CD4-positive, alpha-beta T cell treated with Interleukin-6 for 4 hours (primary cell): ENCODE data around the gene POLD2.

Experiments
- DNase-seq: peaks from one replicate; pipeline ENCODE4 v3.0.0-alpha.2; 2020; ENCODE audit warnings: mixed read lengths

POLD2 gene

DNA sequence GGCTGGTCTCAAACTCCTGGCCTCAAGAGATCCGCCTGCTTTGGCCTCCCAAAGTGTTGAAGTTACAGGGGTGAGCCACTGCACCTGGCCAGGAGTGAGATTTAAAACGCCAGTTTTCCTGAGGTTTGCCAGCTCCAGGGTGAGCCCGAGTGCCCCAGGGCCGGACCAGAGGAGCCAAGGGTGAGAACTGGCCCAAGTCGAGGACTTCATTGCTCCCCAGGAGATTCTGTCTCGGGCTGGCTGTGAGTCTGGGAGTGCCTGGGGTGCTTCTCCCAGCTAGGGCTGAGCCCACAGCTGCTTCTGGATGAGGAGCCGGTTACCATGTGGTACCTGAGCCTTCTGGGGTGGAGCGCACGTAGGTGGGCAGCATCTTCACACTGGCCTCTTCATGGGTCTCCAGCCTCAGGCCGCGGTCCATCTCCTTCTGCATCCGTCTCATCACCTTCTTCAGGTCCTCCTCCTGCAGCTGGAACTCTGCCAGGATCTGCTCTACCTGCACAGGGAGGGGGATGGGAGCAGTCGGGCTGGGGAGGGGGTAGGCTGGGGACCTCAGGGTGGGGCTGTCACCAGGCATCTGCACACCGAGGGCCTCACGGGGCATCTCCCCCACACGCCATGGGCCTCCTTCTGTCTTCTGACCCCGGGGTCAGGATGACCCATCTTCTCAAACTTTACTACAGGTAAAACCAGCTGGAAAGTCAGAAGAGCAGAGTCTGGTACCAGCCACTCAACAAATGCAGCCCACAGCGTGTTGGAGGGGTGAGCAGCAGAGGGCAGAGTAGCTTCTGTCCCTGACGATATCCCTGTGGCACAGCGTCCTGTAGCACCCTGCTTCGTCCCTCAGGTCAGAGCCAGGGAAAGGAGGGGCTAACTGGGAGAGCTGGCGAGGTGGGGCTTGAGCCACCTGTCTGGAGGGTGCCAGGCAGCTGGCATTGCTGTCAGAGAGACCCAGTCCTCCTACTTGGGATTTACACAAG lies 29.9 kb upstream of the POLD2 start:
- no peak for DNase-seq

DNA sequence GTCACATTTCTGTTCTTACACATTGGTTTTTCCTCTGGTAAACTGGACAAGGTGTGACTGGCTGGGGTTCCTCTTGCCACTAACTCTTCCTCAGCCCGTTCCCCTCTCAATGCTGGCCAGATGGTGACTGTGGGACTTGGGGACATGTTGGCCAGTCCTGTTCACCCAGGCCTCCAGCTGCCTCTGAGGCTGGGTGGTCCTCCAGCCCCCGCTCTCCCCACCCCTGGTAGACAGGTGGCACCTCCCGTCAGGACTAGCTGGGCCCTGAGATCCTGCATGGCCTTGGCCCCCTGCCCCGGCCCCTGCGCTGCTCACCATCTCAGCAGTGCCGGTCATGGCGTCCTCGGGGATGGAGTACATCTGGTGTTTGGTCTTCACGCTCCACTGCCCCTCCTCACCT lies 28.6 kb upstream of the POLD2 start:
- DNase-seq = no peak

DNA sequence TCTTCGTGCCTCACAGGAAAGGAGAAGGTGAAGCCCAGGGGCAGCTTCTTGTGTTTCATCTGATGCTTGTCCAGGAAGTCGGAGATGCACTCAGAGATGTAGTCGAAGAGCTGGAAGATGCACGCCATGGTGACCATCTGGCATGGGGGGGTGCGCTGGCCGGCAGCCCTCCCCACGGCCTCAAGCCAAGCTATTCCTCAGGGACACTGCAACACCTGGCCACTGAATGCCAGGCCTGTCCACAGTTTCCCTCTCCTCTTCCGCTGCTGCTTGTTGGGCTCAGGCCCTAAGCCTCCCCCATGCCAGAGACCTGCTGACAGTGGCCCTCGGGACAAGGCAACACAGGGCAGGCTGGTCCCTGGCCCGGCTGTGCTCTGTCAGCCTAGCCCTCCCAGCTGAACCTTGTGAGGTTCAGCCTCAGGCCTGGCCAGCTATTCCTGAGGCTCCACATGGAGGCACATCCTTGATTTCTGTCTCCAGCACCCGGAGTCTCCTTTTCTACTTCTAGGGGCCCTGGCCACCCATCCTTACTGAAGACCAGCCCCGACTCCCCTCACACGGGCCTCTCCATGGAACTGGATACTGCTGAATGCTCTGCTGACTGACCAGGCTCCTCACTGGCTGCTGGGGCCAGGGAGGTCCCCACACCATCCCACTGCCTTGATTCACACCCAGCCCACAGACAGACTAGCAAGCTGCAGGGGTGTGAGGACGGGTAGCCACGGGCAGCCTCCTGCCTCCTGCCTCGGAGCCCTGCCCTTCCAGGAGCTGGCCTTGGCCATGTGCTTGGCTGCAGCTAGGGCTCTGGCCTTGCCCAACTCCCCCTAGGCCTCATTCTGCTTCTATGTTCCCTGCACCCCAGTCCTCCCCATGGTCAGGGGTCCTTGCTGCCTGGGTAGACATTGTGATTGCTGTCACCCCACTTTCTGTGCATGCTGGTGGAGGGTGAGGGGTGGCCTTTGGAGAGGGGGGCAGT lies 27.9 kb upstream of the POLD2 start:
- DNase-seq = no peak

DNA sequence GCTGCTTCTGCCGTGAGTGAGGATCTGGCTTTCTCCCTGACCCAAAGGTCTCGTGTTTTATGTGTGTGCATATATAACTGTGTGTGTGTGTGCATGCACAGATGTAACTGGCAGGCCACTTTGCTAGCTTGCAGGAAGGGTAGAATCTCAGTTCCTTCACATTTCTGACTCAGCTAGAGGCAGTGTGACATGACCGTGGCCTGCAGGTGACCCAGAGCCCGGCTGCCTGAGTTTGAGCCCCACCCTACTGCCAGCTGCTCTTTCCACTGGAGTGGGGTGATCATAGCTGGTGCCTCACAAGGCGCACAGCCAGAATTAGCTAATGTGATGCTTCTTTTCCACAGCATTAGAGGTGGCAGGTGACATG lies 27.1 kb upstream of the POLD2 start:
- DNase-seq = no peak

DNA sequence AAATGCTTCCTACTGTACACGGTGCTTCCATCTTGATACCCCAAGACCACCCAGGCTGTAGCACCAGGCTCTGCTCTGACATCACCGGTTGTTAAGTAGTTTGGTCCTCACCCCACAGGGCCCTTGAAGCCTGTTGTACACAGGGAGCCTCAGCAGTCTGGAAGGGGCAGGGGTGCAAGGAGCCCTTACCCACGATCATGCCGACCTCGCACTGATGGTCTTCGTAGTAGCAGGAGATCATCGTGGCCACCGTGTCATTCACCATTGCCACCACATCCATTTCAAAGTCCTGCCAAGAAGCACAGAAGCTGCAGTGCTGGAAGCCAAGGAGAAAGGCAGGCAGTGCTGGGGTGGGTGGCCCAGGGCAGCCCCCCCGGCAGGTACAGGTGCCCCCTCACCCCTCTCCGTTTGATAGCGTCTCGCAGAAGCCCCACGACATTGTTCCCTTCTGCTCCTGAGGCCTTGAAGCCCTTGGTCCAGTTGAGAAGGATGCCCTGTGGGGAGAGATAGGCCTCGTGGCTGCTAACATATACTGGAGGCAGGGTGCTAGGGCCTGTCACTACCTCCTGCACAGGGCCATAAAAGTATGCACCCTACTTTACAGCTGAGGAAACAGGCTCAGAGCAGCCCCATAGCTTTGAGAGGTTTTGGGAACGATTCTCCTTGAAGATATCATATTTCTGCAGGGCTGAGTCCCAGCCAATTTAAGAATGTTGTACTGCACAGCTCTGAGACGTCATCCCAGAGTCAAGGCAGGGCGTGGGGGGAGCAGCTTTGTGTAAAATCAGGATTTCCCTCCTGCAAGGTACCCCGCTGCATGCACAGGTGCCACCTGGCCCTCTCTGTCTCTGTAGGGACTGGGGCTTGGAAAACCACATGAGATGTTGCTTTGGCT lies 26.5 kb upstream of the POLD2 start:
- no peak for DNase-seq

DNA sequence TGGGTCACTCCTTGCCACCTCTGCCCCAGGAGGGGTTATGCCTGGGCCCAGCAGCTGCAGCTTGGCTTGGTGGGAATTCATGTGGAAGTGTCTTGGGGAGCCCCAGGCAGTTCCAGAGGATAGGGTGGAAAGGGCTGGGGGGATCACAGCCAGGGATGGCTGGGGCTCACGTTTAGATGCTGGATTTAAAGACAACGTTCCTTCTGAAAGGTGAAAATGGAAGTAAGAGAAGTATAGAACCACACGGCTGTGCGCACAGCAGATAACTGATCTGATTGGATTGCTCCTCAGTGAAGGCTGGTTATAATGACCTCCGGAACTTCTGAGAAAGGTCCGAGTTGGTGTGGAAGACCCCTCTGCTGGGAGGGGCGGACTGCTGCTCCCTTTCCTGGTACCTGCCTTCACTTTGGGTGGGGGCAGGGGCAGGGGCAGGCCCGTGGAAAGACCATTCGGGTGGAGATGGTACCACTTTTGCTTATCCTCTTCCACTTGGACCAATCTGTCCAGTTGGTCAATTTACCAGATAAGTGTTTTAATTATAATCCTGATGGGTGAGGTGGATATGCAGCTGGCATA lies 25.7 kb upstream of the POLD2 start:
- DNase-seq = no peak

DNA sequence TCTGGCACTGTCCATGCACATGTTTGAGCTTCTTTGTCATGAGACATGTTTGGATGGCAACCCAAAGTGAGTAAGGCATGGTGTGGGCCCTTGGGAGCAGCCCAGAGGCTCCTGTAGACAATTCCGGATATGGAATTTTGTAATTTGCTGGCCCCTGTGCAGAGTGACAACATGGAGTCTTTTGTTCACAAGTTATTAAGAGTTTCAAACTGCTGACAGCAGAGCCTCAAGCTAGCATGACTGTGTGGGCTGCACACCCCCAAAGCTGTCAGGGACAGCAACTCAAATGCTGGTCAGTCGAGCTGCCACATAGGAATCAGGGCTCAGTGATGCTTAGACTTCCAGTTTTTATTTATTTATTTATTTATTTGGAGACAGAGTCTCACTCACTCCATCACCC lies 24.8 kb upstream of the POLD2 start:
- DNase-seq = no peak

DNA sequence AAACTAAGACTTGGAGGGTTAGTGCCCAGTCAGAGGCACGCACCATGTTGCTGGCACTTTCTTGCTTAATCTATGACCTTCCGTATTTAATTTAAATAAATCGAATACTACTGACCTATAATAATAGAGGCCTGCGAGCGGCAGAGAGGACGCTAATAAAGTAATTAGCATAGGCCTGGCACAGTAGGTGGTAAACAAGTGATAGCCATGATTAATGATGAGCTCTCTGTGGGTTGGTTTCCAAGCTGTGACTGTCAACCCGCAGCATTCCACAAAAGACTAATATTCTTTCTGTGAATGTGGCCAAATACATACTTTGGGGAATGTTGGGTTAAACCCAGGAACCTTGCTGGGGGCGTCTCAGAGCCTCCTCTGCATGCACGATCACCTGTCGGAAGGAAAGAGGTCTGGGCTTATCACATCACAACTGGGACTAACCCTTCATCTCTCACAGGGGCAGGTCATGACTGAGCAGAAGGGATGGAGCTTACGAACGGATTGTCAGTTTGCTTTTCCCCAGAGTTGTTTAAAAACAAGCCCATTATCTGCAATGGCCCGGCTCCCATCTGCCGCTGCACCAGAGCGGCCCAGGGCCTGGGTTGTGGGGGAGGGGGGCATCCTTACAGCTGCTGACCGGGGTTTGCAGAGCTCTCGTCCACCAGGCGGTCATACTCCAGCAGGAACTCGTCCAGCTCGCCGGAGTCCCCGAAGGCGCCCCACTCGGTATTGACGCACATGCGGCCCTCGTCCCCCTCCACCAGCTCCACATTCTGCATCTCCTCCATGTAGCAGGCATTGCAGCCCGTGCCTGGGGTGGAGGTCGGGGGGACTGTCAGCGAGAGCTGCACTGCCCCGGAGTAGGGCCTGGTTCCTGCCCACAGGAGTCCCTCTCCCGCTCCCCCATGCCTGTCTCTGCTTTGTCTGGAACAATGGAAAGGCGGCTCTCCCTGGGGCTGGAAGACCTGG lies 24.0 kb upstream of the POLD2 start:
- no peak for DNase-seq

DNA sequence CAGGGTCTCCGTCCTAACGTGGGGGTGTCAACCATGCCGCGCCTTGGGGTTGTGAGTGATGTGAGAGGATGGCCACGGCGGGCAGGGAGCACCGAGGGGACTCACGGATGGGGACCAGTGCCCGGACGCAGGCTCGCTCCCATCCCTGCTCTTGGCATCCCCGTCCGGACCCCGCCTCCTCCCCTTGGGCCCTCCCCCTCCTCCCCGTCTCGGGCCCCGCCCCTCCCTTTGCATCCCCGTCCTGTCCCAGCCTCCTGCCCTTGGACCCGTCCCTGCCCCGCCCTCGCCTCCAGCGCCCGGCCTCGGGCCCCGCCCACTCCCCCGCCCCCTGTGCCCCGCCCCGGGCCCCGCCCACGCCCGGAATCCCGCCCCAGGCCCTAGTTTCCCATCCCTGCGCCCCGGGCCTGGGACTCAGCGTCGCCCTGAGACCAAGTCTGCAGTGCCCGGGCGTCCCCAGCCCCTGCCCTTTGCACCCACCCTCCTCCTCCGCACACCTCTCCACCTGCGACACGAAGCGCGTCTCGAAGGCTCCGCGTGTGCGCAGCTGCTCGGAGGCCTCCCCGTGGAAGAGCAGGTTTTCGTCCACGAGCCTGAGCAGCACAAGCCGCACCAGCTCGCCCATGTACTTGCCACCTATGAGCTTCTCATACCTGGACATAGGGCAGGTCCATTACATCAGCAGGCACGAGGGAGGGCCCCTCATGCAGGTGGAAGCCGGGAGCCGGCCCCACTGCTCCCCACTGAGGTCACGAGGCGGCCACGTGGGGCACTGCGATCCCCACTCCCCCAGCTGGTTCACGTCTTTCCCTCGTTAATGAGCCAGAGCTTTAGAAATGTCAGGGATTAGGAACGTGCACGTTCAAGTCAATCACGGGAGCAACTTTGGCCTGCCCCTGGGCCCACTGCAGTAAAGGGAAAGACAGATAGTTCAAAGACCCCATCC lies 22.9 kb upstream of the POLD2 start:
- DNase-seq = peak; percentile 86

DNA sequence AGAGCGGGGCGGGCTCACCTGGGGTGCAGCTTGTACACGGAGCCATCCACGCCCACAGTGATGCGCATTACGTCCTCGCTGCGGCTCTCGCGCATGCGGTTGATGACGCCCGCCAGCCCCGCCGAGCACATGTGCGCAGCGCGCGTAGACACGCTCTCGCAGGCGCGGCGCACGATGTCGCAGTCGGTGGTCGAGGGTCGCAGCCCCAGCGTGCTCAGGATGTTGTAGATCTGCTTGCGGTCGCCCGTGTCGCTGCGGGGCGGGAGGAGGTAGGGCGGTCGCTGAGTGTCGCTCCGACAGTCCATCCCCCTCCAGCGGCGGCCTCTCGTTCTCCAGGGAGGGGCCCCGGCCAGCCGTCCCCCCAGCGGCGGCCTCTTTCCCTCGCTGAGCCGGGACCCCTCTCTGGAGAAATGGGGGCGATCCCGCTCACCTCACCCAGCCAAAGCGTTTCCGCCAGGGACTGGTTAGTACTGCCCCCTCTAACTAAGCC lies 22.2 kb upstream of the POLD2 start:
- DNase-seq = peak; percentile 73

DNA sequence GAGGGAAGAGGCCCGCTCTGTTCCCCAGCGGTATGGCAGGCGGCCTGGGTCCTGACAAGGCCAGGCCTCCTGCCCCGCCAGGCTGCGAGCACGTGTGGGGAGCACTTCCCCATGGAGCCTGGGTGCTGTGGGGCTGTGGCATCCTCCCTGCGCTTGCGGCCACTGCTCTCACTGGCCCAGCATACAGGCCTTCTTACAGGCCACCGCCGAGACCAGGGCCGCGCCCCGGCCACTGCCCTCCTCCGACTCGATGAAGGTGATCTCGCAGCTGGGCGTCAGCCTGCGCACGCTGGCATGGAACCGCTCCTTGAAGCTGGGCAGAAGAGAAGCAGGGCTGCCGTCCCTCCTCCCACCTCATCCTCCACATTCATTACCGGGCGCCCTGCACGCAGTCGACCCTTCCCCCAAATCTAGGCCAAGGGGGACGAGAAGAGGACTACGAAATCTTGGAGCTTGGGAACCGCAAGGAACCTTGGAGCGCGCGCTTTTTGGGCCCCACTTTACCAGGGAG lies 21.7 kb upstream of the POLD2 start:
- DNase-seq = no peak

DNA sequence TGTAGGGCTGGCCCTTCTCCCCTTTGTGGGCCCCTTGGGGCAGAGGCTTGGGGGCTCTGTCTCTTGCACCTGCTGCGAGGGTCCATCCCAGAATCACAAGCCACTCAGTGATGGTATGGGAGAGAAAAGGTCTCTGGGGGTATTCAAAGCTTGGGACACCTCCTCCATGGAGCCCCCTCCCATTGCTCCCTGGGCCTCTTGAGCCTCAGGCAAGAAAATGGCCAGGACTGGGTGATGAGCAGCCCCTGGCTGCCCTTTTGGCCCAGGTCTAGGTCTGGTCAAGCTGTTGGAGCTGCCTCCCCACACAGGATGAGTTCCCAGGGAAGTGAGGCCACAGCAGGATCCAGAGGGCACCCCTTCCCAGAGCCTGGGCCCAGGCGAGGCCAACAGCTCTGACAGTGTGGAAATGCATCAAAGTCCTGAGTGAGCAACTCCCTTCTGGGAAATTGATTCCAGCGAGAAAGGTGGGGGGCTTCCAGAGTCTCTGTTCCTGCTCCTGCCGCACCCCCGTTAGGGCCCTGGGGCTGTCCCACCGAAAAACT lies 21.1 kb upstream of the POLD2 start:
- no peak for DNase-seq

DNA sequence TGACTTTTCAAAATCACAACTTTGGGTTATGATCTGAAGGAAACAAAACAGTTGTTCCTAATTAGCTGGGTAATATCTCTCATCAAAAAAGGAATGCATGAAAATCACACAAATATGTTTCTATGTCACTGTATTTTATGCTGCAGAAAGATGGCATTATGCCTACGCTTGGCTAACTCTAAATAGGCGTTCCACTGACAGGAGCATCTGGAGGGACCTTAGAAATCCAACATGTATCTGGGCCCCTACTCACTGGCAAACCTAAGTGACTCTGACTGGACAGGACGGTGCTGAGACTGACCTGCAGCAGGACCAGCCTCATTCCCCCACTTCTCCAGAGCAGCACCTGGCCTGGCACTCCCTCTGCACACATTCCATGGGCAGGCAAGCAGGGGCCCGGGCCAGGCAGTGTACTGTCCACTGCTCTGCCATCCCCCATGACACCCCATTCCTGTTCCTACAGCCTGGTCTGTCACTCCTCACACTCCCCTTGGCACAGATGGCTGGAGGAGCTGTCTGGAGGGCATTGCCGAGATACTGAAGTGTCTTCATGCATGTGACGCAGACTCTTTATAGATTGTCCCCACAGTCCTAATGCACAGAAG lies 20.4 kb upstream of the POLD2 start:
- no peak for DNase-seq

DNA sequence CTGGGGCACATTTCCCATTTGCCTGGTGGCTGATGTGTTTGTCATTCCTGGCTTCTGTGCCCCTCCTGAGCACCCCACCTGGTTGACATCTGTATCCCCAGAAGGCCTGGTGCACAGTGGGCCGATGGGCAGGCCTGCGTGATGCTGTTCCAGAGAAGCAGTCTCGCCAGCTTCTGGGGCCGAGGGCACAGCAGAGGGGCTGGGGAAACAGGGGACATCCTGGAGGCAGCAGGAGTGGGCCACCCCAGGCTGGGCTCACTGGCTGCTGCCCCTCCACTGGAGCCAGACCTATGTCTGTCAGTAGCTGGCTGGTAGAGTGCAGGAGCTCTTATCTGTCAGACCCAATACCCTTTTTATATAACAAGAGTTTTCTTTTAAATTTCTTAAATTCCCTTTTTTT lies 18.7 kb upstream of the POLD2 start:
- DNase-seq = no peak

DNA sequence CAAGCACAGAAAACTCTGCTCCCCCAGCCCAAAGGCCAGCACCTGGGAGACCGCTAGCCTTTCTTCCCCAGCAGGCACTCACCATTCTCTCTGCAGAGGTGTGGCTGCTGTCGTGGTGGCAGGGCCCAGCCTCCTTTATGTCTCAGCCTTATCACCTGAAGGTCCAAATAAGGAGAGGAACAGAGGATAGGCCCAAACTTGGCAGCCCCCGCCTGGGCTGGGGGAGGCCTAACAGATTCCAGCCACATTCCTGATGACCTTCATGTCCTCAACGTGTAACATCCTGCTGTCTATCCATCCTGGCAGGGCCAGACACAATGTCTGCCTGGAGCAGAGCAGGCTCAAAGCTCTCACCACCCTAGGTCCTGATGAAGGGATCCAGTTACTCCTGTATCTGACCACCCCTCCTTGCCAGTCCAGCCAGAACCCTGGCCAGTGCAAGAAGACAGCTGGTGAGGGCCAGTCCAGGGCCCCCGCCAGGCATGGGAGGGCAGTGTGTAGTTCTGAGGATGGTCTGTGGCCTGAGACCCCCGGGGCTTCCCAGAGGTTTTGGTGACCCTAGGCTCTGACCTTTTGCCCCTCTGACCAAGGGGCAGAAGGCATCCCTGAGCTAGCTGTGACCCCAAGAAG lies 18.0 kb upstream of the POLD2 start, which contains the start of gene MYL7:
MYL7 (minus strand) TSS at position 112 of the 630 bp plus-strand sequence; CDS start at position 85, 27 bp downstream.
- DNase-seq = no peak

DNA sequence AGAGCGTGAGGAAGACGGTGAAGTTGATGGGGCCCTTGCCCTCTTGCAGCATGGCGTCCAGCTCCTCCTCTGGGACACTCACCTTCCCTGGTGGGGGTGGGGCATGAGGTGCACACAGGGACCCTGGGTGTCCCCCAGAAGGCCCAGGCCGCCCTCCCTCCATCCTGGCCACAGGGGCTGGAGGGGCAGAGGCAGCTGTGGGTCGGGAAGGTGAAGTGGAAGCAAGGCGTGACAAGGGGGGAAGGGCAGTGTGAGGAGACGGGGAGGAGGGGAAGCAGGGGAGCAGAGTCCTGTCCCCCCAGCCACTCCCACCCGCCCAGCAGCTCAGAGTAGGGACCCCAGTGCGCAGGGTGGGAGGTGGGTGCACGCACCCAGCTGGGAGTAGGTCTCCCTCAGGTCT lies 17.0 kb upstream of the POLD2 start:
- DNase-seq = no peak

DNA sequence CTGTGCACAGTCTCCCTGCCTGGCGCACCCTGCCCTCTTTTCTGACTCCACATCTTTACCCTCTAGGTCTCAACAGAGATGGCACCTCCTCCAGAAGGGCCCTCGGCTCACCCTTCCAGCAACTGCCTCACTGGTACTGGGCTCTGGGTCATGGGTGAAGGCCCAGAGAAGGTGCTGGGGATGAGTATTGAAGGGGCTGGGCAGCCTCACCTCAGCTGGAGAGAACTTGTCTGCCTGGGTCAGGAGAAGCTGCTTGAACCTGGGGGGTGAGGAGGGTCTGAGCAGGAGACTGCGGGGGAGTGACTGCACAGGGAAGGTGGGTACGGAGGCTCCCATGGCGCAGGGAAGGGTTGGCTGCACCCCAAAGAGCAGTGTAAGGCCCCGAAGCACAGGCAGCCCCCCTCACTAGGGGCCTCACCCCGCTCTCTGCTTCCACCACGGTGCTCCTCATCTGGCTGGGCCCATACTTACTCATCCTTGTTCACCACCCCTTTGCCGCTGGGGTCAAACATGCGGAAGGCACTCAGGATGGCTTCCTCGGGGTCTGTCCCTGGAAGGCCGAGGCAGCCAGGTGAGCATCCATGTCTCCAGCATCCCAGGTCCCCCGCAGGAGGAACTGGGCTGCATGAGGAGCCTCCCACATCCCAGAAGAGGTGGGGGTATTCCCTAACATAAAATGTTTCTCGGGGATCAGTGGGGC lies 16.1 kb upstream of the POLD2 start:
- DNase-seq = no peak
